SK-N-SH treated with all-trans-retinoic acid at 6 μM for 48 hours (cell line): ENCODE measurements around the gene OSGIN1.

Source experiments
- BACH2 ChIP-seq: fragments of 250-450 bp; sonication (Bioruptor Pico); IDR thresholded peaks from 2 replicates; pipeline ENCODE4 v1.9.0; 2021; ENCODE audit warnings: mild to moderate bottlenecking, borderline replicate concordance
- CSDC2 ChIP-seq: fragments of 250-450 bp; sonication (Bioruptor Pico); IDR thresholded peaks from 2 replicates; pipeline ENCODE4 v1.5.0; 2020; ENCODE audit warnings: mild to moderate bottlenecking, moderate library complexity
- ZFP3 ChIP-seq: fragments of 250-450 bp; sonication (Bioruptor Pico); IDR thresholded peaks from 2 replicates; pipeline ENCODE4 v1.5.0; 2020; ENCODE audit warnings: mild to moderate bottlenecking, moderate library complexity
- ZFP30 ChIP-seq: fragments of 450-650 bp; formaldehyde crosslinking; IDR thresholded peaks from 2 replicates; pipeline ENCODE4 v1.5.0; 2022; ENCODE audit warnings: mild to moderate bottlenecking, moderate library complexity
- TF ChIP-seq, protein P1 (sequence below): fragments of 250-450 bp; sonication (Bioruptor Pico); IDR thresholded peaks from 2 replicates; pipeline ENCODE4 v1.8.0; 2021; ENCODE audit warnings: low read depth, mild to moderate bottlenecking, moderate library complexity, borderline replicate concordance
- TF ChIP-seq, protein P2 (sequence below): fragments of 250-450 bp; sonication (Bioruptor Pico); IDR thresholded peaks from 2 replicates; pipeline ENCODE4 v1.8.0; 2020; ENCODE audit warnings: mild to moderate bottlenecking, moderate library complexity, borderline replicate concordance
- TF ChIP-seq, protein P3 (sequence below): fragments of 250-450 bp; sonication (Bioruptor Pico); IDR thresholded peaks from 2 replicates; pipeline ENCODE4 v1.5.1; 2021; ENCODE audit warnings: mild to moderate bottlenecking, moderate library complexity

DNA sequence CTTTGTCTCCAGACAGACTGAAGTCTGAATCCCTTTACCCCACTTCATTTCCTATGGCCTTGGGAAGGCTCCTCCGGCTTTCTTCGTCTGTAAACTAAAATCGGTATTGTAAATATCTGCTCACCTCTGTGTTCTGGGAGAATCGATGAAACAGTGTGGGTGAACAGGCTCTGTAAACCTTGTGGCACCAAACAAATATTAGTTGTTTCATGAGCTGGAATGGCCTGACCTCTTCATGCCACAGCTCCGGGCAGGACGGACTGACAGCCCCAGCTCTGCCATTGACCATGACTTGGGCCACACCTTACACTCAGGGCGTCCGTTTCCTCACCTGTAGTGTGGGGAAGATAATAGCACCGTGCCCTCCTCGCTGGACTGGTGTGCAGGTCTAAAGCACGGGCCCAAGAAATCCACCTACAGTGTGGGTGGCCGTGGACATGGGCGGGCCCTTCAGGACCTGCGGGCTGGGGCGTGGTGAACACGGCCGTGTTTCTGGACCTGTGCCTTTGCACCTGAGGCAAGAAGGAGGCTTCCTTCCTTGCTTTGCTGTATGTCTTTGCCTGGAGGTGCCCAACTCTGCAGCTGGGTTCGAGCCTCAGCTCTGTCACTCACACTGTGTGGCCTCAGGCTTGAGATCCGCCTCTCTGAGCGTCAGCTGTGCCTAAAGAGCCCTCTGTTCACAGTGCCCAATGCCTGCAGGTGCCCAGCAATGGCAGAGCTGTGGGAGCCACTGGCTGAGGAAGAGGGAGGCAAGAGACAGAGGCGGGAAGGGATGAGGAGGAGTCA is 6.1 kb upstream of the OSGIN1 start:
- TF ChIP-seq BACH2 (CRISPR knock-in tag) (no peak), ZFP3 (CRISPR knock-in tag) (no peak), CSDC2 (CRISPR knock-in tag) (no peak), ZFP30 (CRISPR knock-in tag) (no peak)
- TF ChIP-seq, protein P1, sequence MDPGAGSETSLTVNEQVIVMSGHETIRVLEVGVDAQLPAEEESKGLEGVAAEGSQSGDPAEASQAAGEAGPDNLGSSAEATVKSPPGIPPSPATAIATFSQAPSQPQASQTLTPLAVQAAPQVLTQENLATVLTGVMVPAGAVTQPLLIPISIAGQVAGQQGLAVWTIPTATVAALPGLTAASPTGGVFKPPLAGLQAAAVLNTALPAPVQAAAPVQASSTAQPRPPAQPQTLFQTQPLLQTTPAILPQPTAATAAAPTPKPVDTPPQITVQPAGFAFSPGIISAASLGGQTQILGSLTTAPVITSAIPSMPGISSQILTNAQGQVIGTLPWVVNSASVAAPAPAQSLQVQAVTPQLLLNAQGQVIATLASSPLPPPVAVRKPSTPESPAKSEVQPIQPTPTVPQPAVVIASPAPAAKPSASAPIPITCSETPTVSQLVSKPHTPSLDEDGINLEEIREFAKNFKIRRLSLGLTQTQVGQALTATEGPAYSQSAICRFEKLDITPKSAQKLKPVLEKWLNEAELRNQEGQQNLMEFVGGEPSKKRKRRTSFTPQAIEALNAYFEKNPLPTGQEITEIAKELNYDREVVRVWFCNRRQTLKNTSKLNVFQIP, result no peak
- TF ChIP-seq, protein P2, sequence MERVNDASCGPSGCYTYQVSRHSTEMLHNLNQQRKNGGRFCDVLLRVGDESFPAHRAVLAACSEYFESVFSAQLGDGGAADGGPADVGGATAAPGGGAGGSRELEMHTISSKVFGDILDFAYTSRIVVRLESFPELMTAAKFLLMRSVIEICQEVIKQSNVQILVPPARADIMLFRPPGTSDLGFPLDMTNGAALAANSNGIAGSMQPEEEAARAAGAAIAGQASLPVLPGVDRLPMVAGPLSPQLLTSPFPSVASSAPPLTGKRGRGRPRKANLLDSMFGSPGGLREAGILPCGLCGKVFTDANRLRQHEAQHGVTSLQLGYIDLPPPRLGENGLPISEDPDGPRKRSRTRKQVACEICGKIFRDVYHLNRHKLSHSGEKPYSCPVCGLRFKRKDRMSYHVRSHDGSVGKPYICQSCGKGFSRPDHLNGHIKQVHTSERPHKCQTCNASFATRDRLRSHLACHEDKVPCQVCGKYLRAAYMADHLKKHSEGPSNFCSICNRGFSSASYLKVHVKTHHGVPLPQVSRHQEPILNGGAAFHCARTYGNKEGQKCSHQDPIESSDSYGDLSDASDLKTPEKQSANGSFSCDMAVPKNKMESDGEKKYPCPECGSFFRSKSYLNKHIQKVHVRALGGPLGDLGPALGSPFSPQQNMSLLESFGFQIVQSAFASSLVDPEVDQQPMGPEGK, result no peak
- TF ChIP-seq, protein P3, sequence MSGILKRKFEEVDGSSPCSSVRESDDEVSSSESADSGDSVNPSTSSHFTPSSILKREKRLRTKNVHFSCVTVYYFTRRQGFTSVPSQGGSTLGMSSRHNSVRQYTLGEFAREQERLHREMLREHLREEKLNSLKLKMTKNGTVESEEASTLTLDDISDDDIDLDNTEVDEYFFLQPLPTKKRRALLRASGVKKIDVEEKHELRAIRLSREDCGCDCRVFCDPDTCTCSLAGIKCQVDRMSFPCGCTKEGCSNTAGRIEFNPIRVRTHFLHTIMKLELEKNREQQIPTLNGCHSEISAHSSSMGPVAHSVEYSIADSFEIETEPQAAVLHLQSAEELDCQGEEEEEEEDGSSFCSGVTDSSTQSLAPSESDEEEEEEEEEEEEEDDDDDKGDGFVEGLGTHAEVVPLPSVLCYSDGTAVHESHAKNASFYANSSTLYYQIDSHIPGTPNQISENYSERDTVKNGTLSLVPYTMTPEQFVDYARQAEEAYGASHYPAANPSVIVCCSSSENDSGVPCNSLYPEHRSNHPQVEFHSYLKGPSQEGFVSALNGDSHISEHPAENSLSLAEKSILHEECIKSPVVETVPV (CRISPR knock-in tag), result no peak
